Midbrain (tissue), 1 donor: ENCODE data around the gene CISTR.
"Not testable (repeated sequence)": the region's sequence is repeated elsewhere in the genome, so short reads cannot be mapped to it uniquely, and the experiment has no call there.

ENCODE experiments used
- DNase-seq: peaks from one replicate; lab custom pipeline; 2025; lab: John Stamatoyannopoulos, UW

The CISTR gene

GRCh38 chr12:53719649-53720048, 32.1 kb downstream of the CISTR start:
- DNase-seq: no peak

- not testable (repeated sequence) for DNase-seq
These were observed 33.2 kb downstream of the CISTR start for GRCh38 chr12:53718567-53718966.

DNA sequence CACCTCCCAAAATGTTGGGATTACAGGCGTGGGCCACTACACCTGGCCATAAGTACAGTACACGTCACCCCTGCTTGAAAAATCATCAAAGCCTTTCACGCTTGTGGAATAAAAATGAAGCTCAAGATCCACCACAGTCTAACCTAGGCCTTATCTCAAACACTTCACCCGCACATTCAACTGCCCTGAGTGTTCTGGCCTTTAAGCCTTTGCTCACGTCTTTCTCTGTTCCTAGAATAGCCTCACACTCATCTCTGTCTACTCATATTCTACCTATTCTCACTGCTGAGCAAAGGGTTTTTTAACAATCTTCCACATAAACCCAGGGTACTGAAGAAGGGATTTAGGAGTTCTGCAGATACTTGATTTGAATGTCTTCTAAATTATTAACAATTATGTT, 34.5 kb downstream of the CISTR start:
- DNase-seq: no peak

GRCh38 chr12:53714004-53714403, 37.8 kb downstream of the CISTR start:
- DNase-seq: no peak

DNA sequence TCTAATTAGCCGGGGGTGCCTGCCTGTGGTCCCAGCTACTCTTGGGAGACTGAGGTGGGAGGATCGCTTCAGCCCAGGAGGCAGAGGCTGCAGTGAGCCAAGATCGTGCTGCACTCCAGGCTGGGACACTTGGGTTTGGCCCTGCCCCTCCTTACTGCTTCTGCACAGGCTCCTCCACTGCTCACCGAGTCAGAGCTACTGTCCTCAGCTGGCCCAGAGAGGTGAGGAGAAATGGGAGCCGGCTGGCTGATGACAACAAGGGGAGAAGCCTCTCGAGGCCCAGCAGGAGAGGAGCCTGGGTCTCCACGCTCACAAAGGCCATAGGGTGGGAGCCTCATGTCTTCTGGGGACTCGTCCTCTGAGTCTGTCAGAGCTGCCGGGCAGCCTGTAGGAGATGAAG, 38.3 kb downstream of the CISTR start:
- DNase-seq: no peak

GRCh38 chr12:53712059-53712643, 39.6 kb downstream of the CISTR start:
- no peak for DNase-seq

GRCh38 chr12:53710091-53710490, 41.7 kb downstream of the CISTR start:
- no peak for DNase-seq

- DNase-seq: no peak
These were observed 42.1 kb downstream of the CISTR start for GRCh38 chr12:53709671-53710070.

- DNase-seq: no peak
These were observed 45.7 kb downstream of the CISTR start for GRCh38 chr12:53706080-53706479.

DNA sequence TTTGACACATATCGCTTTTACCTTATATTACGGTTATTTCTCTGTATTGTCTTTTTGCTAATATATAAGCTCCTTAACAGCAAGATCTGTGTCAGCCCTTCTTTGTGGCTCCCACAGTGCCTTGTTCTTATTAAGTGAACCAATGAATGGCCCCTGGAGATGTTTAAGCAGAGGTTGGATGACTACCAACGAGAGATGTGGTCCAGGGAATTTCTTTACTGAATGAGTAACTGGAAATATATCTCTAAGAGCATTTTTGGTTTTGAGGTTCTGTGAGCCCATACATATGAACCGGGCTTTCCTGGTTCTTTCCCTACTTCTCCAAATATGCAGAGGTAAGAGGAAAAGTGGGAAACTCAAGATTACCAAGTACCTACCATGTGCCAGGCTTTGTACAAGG, 48.0 kb downstream of the CISTR start:
- DNase-seq: no peak

GRCh38 chr12:53701518-53702264, 50.1 kb downstream of the CISTR start:
- peak; percentile 64 for DNase-seq

DNA sequence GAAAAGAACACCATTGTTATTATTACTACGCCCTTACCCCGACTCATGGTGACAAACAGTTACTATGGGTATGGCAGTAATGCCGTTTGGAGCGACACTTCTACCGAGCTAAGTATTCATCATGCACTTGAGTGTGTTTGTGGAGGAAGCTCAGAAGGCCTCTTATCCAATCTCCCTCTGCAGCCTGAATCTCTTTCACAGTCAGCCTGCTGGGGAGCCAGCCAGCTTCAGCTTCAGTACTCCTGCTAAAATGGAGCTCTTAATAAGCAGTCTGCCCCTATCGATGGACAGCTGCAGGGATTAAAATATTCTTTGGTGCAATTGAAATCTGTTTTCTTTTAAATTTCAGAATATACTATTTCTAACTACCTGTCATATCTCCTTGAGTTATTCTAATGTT, 51.2 kb downstream of the CISTR start:
- no peak for DNase-seq

GRCh38 chr12:53699678-53700025, 52.1 kb downstream of the CISTR start:
- no peak for DNase-seq

DNA sequence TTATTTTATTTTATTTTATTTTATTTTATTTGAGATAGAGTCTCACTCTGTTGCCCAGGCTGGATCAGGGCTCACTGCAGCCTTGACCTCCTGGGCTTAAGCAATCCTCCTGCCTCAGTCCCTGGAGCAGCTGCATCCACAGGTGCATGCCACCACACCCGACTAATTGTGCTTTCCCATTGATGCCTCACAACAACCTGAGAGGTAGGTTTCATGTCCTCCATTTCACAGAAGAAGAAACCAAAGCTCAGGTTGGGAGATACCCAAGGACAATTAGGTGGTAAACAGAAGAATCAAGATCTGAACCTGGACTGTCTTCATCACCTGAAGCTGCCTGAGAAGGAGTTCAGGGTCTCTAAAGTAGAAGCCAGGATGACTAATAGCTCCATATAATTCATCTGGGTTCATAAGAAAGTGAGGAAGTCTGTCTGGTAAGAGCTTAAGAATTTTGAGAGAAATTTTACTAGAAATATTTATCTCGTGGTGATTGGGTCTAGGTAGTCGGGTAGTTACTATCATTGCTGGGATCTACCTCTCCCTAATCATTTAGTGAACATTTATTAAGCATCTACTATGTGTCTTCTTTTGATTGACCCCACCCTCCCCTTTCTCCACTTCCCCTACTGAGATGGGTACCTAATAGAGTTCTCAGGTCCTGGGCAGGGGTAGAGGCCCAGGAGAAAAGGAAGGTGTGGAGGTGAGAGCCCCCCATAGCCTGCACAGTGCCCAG, 52.7 kb downstream of the CISTR start:
- DNase-seq: no peak

- DNase-seq: no peak
These were observed 55.0 kb downstream of the CISTR start for GRCh38 chr12:53696655-53697331.
